ENCODE data around the gene CDC26. TPM values are rescaled to one million over a fixed set of nuclear protein-coding genes. Genes with fewer than 3 reads are reported as not detected.

CDC26 gene
- total RNA-seq, 1 experiment from 2014 or later, result 22.0 TPM

GRCh38 chr9:113298311-113298710, 22.9 kb upstream of the CDC26 start:
- DNase-seq (ENCODE audit: low read depth, low spot score) (no peak), ATAC-seq (no peak)
- 0 out of 2 replicates have a peak, but pooled peaks cover 6% of the 10 kb centered on the region for H3K27me3 ChIP-seq (ENCODE audit: insufficient read depth, low read length)
- ChIA-PET CTCF (no interaction called here), POLR2A (interaction anchor here (1.4 kb wide), 1 partner anchor 112 kb away, joined by 4 read pairs; the partner anchor contains the start of genes C9orf43 and POLE3), RAD21 (ENCODE audit: low non-redundant PET in 1 of 2, low total read pairs in 2 of 2, uncharacterized antibody in 2 of 2, unreplicated experiment in 2 of 2) (no interaction called here)
- H4K20me1 ChIP-seq (ENCODE audit: insufficient read depth), result no peaks in the 10 kb centered on the region
- peaks cover 1 to 8% of the 10 kb centered on the region in 2 experiments; a peak in 1 of 4 replicates for H3K36me3 ChIP-seq (ENCODE audit: control insufficient read depth in 1 of 2, insufficient read depth in 2 of 2, low read length in 2 of 2)
- no peak for TF ChIP-seq REST (IDR thresholded peaks at IDR 0.05; ENCODE audit: low read depth)
- H2AFZ ChIP-seq (ENCODE audit: low read depth, low read length, poor library complexity, severe bottlenecking), result no peak overlapping the region
- H3K4me3 ChIP-seq (replicated peaks in 1 of 2; ENCODE audit: low read depth in 1 of 2, low read length in 2 of 2), result no peak overlapping the region
- no peak overlapping the region for H3K27ac ChIP-seq (ENCODE audit: low read depth, low read length)
- no peaks in the 10 kb centered on the region for H3K79me2 ChIP-seq (ENCODE audit: insufficient read depth, low read length)
- no peak overlapping the region for H3K9ac ChIP-seq (ENCODE audit: low read length)
- intact Hi-C loops (cut with micrococcal nuclease), result no loop called here
- no peaks in the 10 kb centered on the region for H3K9me3 ChIP-seq (ENCODE audit: control insufficient read depth in 1 of 2, insufficient read depth in 1 of 2, low read depth in 1 of 2, low read length in 2 of 2)
- H3K9me2 ChIP-seq (ENCODE audit: insufficient read depth), result no peaks in the 10 kb centered on the region
- BruUV-seq (replicated peaks), result no TSS peak
- H3K4me2 ChIP-seq (ENCODE audit: low read length), result no peak overlapping the region
- no peaks in the 10 kb centered on the region for H3K4me1 ChIP-seq (ENCODE audit: control insufficient read depth in 1 of 2, insufficient read depth in 2 of 2, low read length in 2 of 2)

GRCh38 chr9:113296796-113297558, 21.6 kb upstream of the CDC26 start:
- no peak overlapping the region for H3K4me2 ChIP-seq (ENCODE audit: low read length)
- no peaks in the 10 kb centered on the region for H3K79me2 ChIP-seq (ENCODE audit: insufficient read depth, low read length)
- no peak overlapping the region for H3K9ac ChIP-seq (ENCODE audit: low read length)
- no peak for DNase-seq (ENCODE audit: low read depth, low spot score)
- 0 out of 2 replicates have a peak, but pooled peaks cover 6% of the 10 kb centered on the region for H3K27me3 ChIP-seq (ENCODE audit: insufficient read depth, low read length)
- H3K4me3 ChIP-seq (replicated peaks in 1 of 2; ENCODE audit: low read depth in 1 of 2, low read length in 2 of 2), result no peak overlapping the region
- H2AFZ ChIP-seq (ENCODE audit: low read depth, low read length, poor library complexity, severe bottlenecking), result no peak overlapping the region
- H3K9me2 ChIP-seq (ENCODE audit: insufficient read depth), result no peaks in the 10 kb centered on the region
- peaks cover 13 to 21% of the 10 kb centered on the region in 2 experiments; a peak in 3 of 4 replicates for H3K36me3 ChIP-seq (ENCODE audit: control insufficient read depth in 1 of 2, insufficient read depth in 2 of 2, low read length in 2 of 2)
- no peak overlapping the region for H3K27ac ChIP-seq (ENCODE audit: low read depth, low read length)
- ATAC-seq, result no peak
- intact Hi-C loops (cut with micrococcal nuclease), result no loop called here
- no TSS peak for BruUV-seq (replicated peaks)
- no peaks in the 10 kb centered on the region for H3K4me1 ChIP-seq (ENCODE audit: control insufficient read depth in 1 of 2, insufficient read depth in 2 of 2, low read length in 2 of 2)
- CTCF ChIA-PET, result no interaction called here
- H4K20me1 ChIP-seq (ENCODE audit: insufficient read depth), result no peaks in the 10 kb centered on the region
- H3K9me3 ChIP-seq (ENCODE audit: control insufficient read depth in 1 of 2, insufficient read depth in 1 of 2, low read depth in 1 of 2, low read length in 2 of 2), result no peaks in the 10 kb centered on the region
- POLR2A ChIA-PET, result no interaction called here
- RAD21 ChIA-PET (ENCODE audit: low non-redundant PET in 1 of 2, low total read pairs in 2 of 2, uncharacterized antibody in 2 of 2, unreplicated experiment in 2 of 2), result no interaction called here
- TF ChIP-seq ELF1 (IDR thresholded peaks at IDR 0.05; ENCODE audit: borderline replicate concordance, low read depth), result no peak
- no peak for TF ChIP-seq RAD21 (IDR thresholded peaks at IDR 0.05; ENCODE audit: low read depth)
- no peak for TF ChIP-seq ZBTB33 (IDR thresholded peaks at IDR 0.05; ENCODE audit: extremely low read depth, insufficient replicate concordance, low read length)
- no peak for TF ChIP-seq TCF7L2 (IDR thresholded peaks at IDR 0.05; ENCODE audit: borderline replicate concordance, extremely low read depth, insufficient read depth, insufficient read length)
- no peak for TF ChIP-seq REST (IDR thresholded peaks at IDR 0.05; ENCODE audit: low read depth)
- no peak for TF ChIP-seq POLR2A (IDR thresholded peaks at IDR 0.05; ENCODE audit: borderline replicate concordance, extremely low read depth, insufficient read depth, insufficient read length)
- TF ChIP-seq JUND (IDR thresholded peaks at IDR 0.05), result no peak
- TF ChIP-seq YY1 (IDR thresholded peaks at IDR 0.05; ENCODE audit: extremely low read depth, insufficient replicate concordance, low read depth, low read length), result no peak
